HCT116 (cell line): ENCODE results near the gene LPAR5. TPM values are rescaled to one million over a fixed set of nuclear protein-coding genes. Genes with fewer than 3 reads are reported as not detected.

ENCODE experiments used
- ATAC-seq: fragments of 200-7000 bp; cut with Tn5 transposase; 2 replicates; pipeline ENCODE4 v1.9.1; 2020; ENCODE audit warnings: mild to moderate bottlenecking, moderate library complexity
- BruUV-seq: library from RNA; stranded (reverse); fragments of 400-500 nt; replicated peaks from 2 replicates; lab custom pipeline; 2021; lab: Mats Ljungman, UMichigan
- CTCF ChIA-PET: fragments of 300-600 bp; sonication (Branson Sonifier 250); formaldehyde crosslinking; loops from one replicate; lab custom pipeline; 2021; ENCODE audit warnings: antibody characterized with exemption; lab: Charles Lee
- POLR2A ChIA-PET: fragments of 300-600, 350-600 bp; sonication (Branson Sonifier 250); formaldehyde crosslinking; loops from one replicate; lab custom pipeline; 2021; ENCODE audit warnings: antibody characterized with exemption; lab: Charles Lee
- RAD21 ChIA-PET, 2 experiments: fragments of 300-600 bp; sonication (Branson Sonifier 250); formaldehyde crosslinking; loops; one replicate each; lab custom pipeline; 2023; ENCODE audit warnings: low total read pairs in 2 of 2; ENCODE audit not compliant: uncharacterized antibody in 2 of 2, unreplicated experiment in 2 of 2, low non-redundant PET in 1 of 2; lab: Charles Lee
- DNase-seq: peaks from one replicate; pipeline ENCODE4 v3.0.0-alpha.2; 2010; ENCODE audit warnings: low read depth, low spot score
- H2AFZ ChIP-seq: fragments of 200-600 bp; shearing (Covaris generic), sonication (generic); 2 replicates; pipeline ENCODE4 v1.6.1; 2017; ENCODE audit warnings: low read depth, mixed run types, mixed read lengths, antibody characterized with exemption, low read length; ENCODE audit not compliant: poor library complexity, severe bottlenecking
- H3K27ac ChIP-seq: 2 replicates; pipeline ENCODE4 v1.5.1; 2012; ENCODE audit warnings: low read depth, low read length
- H3K27me3 ChIP-seq: fragments of 200-600 bp; sonication (generic); 2 replicates; pipeline ENCODE4 v1.6.1; 2016; ENCODE audit warnings: mixed run types, low read length, mixed read lengths; ENCODE audit not compliant: insufficient read depth
- H3K36me3 ChIP-seq, 2 experiments: fragments of 200-500 bp in 1 of 2; fragments of 200-600 bp in 1 of 2; sonication (Bioruptor generic) in 1 of 2; sonication (generic) in 1 of 2; 2 replicates each; pipeline versions ENCODE4 v1.5.1 to v1.6.1; 2014 to 2016; ENCODE audit warnings: low read length in 2 of 2, inconsistent platforms in 1 of 2, mixed read lengths in 1 of 2, mixed run types in 1 of 2; ENCODE audit not compliant: insufficient read depth in 2 of 2, control insufficient read depth in 1 of 2
- H3K4me1 ChIP-seq, 2 experiments: fragments of 200-600 bp in 1 of 2; sonication (generic) in 1 of 2; 2 replicates each; pipeline versions ENCODE4 v1.5.1 to v1.6.1; 2012 to 2017; ENCODE audit warnings: low read length in 2 of 2, inconsistent platforms in 1 of 2, mild to moderate bottlenecking in 1 of 2, mixed read lengths in 1 of 2, mixed run types in 1 of 2, moderate library complexity in 1 of 2; ENCODE audit not compliant: insufficient read depth in 2 of 2, control insufficient read depth in 1 of 2
- H3K4me2 ChIP-seq: fragments of 200-600 bp; sonication (generic); 2 replicates; pipeline ENCODE4 v1.6.1; 2017; ENCODE audit warnings: mixed run types, low read length, mixed read lengths
- H3K4me3 ChIP-seq, 2 experiments: fragments of 200-600 bp in 1 of 2; sonication (generic) in 1 of 2; replicated peaks in 1 of 2; 2 replicates each; pipeline ENCODE4 v1.5.1; 2011 to 2016; ENCODE audit warnings: low read length in 2 of 2, control low read depth in 1 of 2, low read depth in 1 of 2, mild to moderate bottlenecking in 1 of 2, mixed read lengths in 1 of 2, mixed run types in 1 of 2
- H3K79me2 ChIP-seq: fragments of 200-600 bp; sonication (generic); 2 replicates; pipeline ENCODE4 v1.6.1; 2017; ENCODE audit warnings: mild to moderate bottlenecking, mixed run types, low read length, moderate library complexity, mixed read lengths; ENCODE audit not compliant: insufficient read depth
- H3K9ac ChIP-seq: fragments of 200-600 bp; sonication (generic); 2 replicates; pipeline ENCODE4 v1.6.1; 2016; ENCODE audit warnings: low read length, mixed read lengths
- H3K9me2 ChIP-seq: fragments of 200-600 bp; sonication (generic), shearing (Covaris generic); 2 replicates; pipeline ENCODE4 v1.6.1; 2017; ENCODE audit warnings: mixed run types, mild to moderate bottlenecking, moderate library complexity; ENCODE audit not compliant: insufficient read depth
- H3K9me3 ChIP-seq, 2 experiments: fragments of 200-500 bp in 1 of 2; fragments of 200-600 bp in 1 of 2; sonication (Bioruptor generic) in 1 of 2; sonication (generic) in 1 of 2; 2 replicates each; pipeline ENCODE4 v1.6.1; 2014 to 2017; ENCODE audit warnings: low read length in 2 of 2, mixed read lengths in 2 of 2, inconsistent platforms in 1 of 2, low read depth in 1 of 2, mild to moderate bottlenecking in 1 of 2, mixed run types in 1 of 2, moderate library complexity in 1 of 2; ENCODE audit not compliant: control insufficient read depth in 1 of 2, insufficient read depth in 1 of 2
- H4K20me1 ChIP-seq: fragments of 200-600 bp; sonication (generic), shearing (Covaris generic); 2 replicates; pipeline ENCODE4 v1.6.1; 2017; ENCODE audit warnings: mixed run types, mild to moderate bottlenecking, moderate library complexity; ENCODE audit not compliant: insufficient read depth
- CBX3 ChIP-seq: IDR thresholded peaks from 2 replicates; pipeline ENCODE4 v1.6.1; 2012; ENCODE audit warnings: low read depth
- CEBPB ChIP-seq: IDR thresholded peaks from 2 replicates; pipeline ENCODE4 v1.6.1; 2012; ENCODE audit warnings: low read depth
- CTCF ChIP-seq, 3 experiments: fragments of 200-600 bp in 1 of 3; sonication (generic) in 1 of 3; IDR thresholded peaks in 2 of 3; conservative IDR thresholded peaks in 1 of 3; 2 replicates each; pipeline ENCODE4 v1.5.1; 2012 to 2017; ENCODE audit warnings: low read depth in 2 of 3, low read length in 2 of 3, antibody characterized with exemption in 1 of 3, borderline replicate concordance in 1 of 3, control low read depth in 1 of 3, mild to moderate bottlenecking in 1 of 3, mixed read lengths in 1 of 3, mixed run types in 1 of 3, moderate library complexity in 1 of 3; ENCODE audit not compliant: insufficient read depth in 1 of 3
- EGR1 ChIP-seq: IDR thresholded peaks from 2 replicates; pipeline ENCODE4 v1.6.1; 2012; ENCODE audit warnings: low read depth
- ELF1 ChIP-seq: IDR thresholded peaks from 2 replicates; pipeline ENCODE4 v1.6.1; 2012; ENCODE audit warnings: low read depth, borderline replicate concordance
- EZH2 ChIP-seq: fragments of 200-600 bp; sonication (generic); IDR thresholded peaks from 2 replicates; pipeline ENCODE4 v1.6.1; 2017; ENCODE audit warnings: antibody characterized with exemption, mixed run types
- FOSL1 ChIP-seq: IDR thresholded peaks from 2 replicates; pipeline ENCODE4 v1.6.1; 2012; ENCODE audit warnings: low read depth
- JUND ChIP-seq: IDR thresholded peaks from 2 replicates; pipeline ENCODE4 v1.6.1; 2012
- POLR2A ChIP-seq: IDR thresholded peaks from 2 replicates; pipeline ENCODE4 v1.7.0; 2011; ENCODE audit warnings: borderline replicate concordance; ENCODE audit not compliant: insufficient read depth, insufficient read length; ENCODE audit errors: extremely low read depth
- RAD21 ChIP-seq: IDR thresholded peaks from 2 replicates; pipeline ENCODE4 v1.6.1; 2012; ENCODE audit warnings: low read depth, mild to moderate bottlenecking
- REST ChIP-seq: IDR thresholded peaks from 2 replicates; pipeline ENCODE4 v1.6.1; 2012; ENCODE audit warnings: low read depth
- SIN3A ChIP-seq: IDR thresholded peaks from 2 replicates; pipeline ENCODE4 v1.6.1; 2012; ENCODE audit warnings: low read depth
- SP1 ChIP-seq: IDR thresholded peaks from 2 replicates; pipeline ENCODE4 v1.6.1; 2012; ENCODE audit warnings: low read depth
- SRF ChIP-seq: IDR thresholded peaks from 2 replicates; pipeline ENCODE4 v1.6.1; 2012; ENCODE audit warnings: low read depth
- TCF7L2 ChIP-seq: IDR thresholded peaks from 2 replicates; pipeline ENCODE4 v1.7.0; 2011; ENCODE audit warnings: borderline replicate concordance, inconsistent platforms; ENCODE audit not compliant: insufficient read depth, insufficient read length; ENCODE audit errors: extremely low read depth
- YY1 ChIP-seq: IDR thresholded peaks from 2 replicates; pipeline ENCODE4 v1.6.1; 2011; ENCODE audit warnings: low read length, low read depth, moderate library complexity, mild to moderate bottlenecking; ENCODE audit not compliant: insufficient replicate concordance; ENCODE audit errors: extremely low read depth
- ZBTB33 ChIP-seq: IDR thresholded peaks from 2 replicates; pipeline ENCODE4 v1.6.1; 2011; ENCODE audit warnings: mild to moderate bottlenecking, low read length, moderate library complexity; ENCODE audit not compliant: insufficient replicate concordance; ENCODE audit errors: extremely low read depth
- ZFX ChIP-seq: fragments of 450-650 bp; IDR thresholded peaks from 2 replicates; pipeline ENCODE4 v1.6.1; 2017
- ZNF274 ChIP-seq: fragments of 200-500 bp; sonication (Bioruptor generic); IDR thresholded peaks from 2 replicates; pipeline ENCODE4 v1.6.1; 2014; ENCODE audit warnings: mild to moderate bottlenecking, low read depth, low read length, inconsistent platforms
- intact Hi-C: fragments of 100-400 bp; cut with micrococcal nuclease; formaldehyde crosslinking; loops from 2 replicates; pipeline ENCODE4 v1.10.0; 2022
- total RNA-seq: library from RNA; stranded (reverse); gene quantifications from one replicate; pipeline ENCODE4 v1.2.1, GENCODE V29; 2021; ENCODE audit not compliant: unreplicated experiment
- TF ChIP-seq, protein P1 (sequence below): IDR thresholded peaks from 2 replicates; pipeline ENCODE4 v1.6.1; 2012

Gene LPAR5
- total RNA-seq, 1 experiment from 2014 or later, result 5.2 TPM

GRCh38 chr12:6602526-6602925 is 33.2 kb downstream of the LPAR5 start:
- no TSS peak for BruUV-seq
- Histone ChIP-seq H3K9me2 (no peaks in the 10 kb centered on the region), H3K4me2 (no peak overlapping the region), H3K27ac (no peak overlapping the region), H4K20me1 (no peaks in the 10 kb centered on the region; the same call in 1 of the 2 replicates), H3K4me3 (no peak overlapping the region), H2AFZ (no peak overlapping the region), H3K79me2 (peaks cover 86% of the 10 kb centered on the region), H3K36me3 (peaks cover 51 to 73% of the 10 kb centered on the region in 2 experiments), H3K9me3 (no peaks in the 10 kb centered on the region), H3K27me3 (no peaks in the 10 kb centered on the region), H3K4me1 (peaks cover 14 to 25% of the 10 kb centered on the region in 2 experiments), H3K9ac (no peak overlapping the region)
- DNase-seq, result no peak
- no peak for TF ChIP-seq ELF1
- TF ChIP-seq EGR1, result no peak
- no peak for TF ChIP-seq SIN3A
- no peak for TF ChIP-seq POLR2A
- TF ChIP-seq FOSL1, result no peak
- TF ChIP-seq CEBPB, result no peak
- no peak for TF ChIP-seq JUND
- no peak for TF ChIP-seq CTCF (IDR thresholded peaks at IDR 0.05 in 2 of 3, conservative IDR thresholded peaks at IDR 0.05 in 1 of 3; ENCODE audit: borderline replicate concordance in 1 of 3, insufficient read depth in 1 of 3, low read depth in 2 of 3, low read length in 2 of 3)
- TF ChIP-seq ZNF274, result no peak
- TF ChIP-seq TCF7L2, result no peak
- TF ChIP-seq, protein P1, sequence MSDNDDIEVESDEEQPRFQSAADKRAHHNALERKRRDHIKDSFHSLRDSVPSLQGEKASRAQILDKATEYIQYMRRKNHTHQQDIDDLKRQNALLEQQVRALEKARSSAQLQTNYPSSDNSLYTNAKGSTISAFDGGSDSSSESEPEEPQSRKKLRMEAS, result no peak
- no peak for TF ChIP-seq ZBTB33
- no peak for TF ChIP-seq EZH2
- no peak for TF ChIP-seq REST
- TF ChIP-seq YY1, result no peak
- TF ChIP-seq SRF, result no peak
- TF ChIP-seq ZFX, result no peak
- no peak for TF ChIP-seq SP1
- no peak for TF ChIP-seq CBX3
- TF ChIP-seq RAD21, result no peak
- POLR2A ChIA-PET, result no interaction called here
- CTCF ChIA-PET, result no interaction called here
- ATAC-seq, result no peak
- RAD21 ChIA-PET, result no interaction called here
- intact Hi-C loops, result no loop called here
